K562 (cell line): ENCODE results near the gene ZFP62. TPM values are rescaled to one million over a fixed set of nuclear protein-coding genes. Genes with fewer than 3 reads are reported as not detected.
A peak's percentile ranks its signal among the peaks of the same experiment; 100 is the strongest.

Experiments used
- CBFA2T3 ChIP-seq: fragments of 450-650 bp; IDR thresholded peaks from 2 replicates; pipeline ENCODE4 v1.6.1; 2017
- COPS2 ChIP-seq: fragments of 450-650 bp; conservative IDR thresholded peaks from 2 replicates; pipeline ENCODE4 v1.6.1; 2016; ENCODE audit warnings: mild to moderate bottlenecking, moderate library complexity
- CREB3 ChIP-seq: fragments of 450-650 bp; conservative IDR thresholded peaks from 2 replicates; pipeline ENCODE4 v1.6.1; 2016; ENCODE audit warnings: missing genetic modification characterization, low read depth, mild to moderate bottlenecking, missing compliant biosample characterization, moderate library complexity
- HMBOX1 ChIP-seq: sonication (generic); IDR thresholded peaks from 2 replicates; pipeline ENCODE4 v1.6.1; 2016
- KHSRP ChIP-seq: fragments of 450-650 bp; IDR thresholded peaks from 2 replicates; pipeline ENCODE4 v1.6.1; 2017
- MYNN ChIP-seq, 2 experiments: sonication (generic); formaldehyde crosslinking in 1 of 2; IDR thresholded peaks; 2 replicates each; pipeline versions ENCODE4 v1.5.0 to v1.6.1; 2016 to 2020; ENCODE audit warnings: antibody characterized with exemption in 1 of 2, missing genetic modification reagents in 1 of 2
- NR0B1 ChIP-seq: fragments of 450-650 bp; IDR thresholded peaks from one replicate; pipeline ENCODE4 v1.6.1; 2018; ENCODE audit warnings: mild to moderate bottlenecking, moderate library complexity; ENCODE audit not compliant: partially characterized antibody
- RBM17 ChIP-seq: fragments of 200-400 bp; formaldehyde crosslinking; IDR thresholded peaks from 2 replicates; pipeline ENCODE4 v1.6.1; 2017; ENCODE audit warnings: low read depth, mild to moderate bottlenecking, low read length, borderline replicate concordance
- SNIP1 ChIP-seq: fragments of 450-650 bp; IDR thresholded peaks from 2 replicates; pipeline ENCODE4 v1.7.1; 2017; ENCODE audit warnings: low read depth, mild to moderate bottlenecking
- SOX6 ChIP-seq: fragments of 450-650 bp; IDR thresholded peaks from 2 replicates; pipeline ENCODE4 v1.6.1; 2014; ENCODE audit warnings: mild to moderate bottlenecking
- SRF ChIP-seq, 2 experiments: fragments of 250-450, 450-650 bp in 1 of 2; sonication (Bioruptor Pico) in 1 of 2; sonication (generic) in 1 of 2; formaldehyde crosslinking; IDR thresholded peaks; 2 replicates each; pipeline versions ENCODE4 v1.5.0 to v1.5.1; 2020 to 2022; ENCODE audit warnings: mild to moderate bottlenecking in 1 of 2, missing genetic modification reagents in 1 of 2
- STAT6 ChIP-seq: sonication (generic); formaldehyde crosslinking; IDR thresholded peaks from 2 replicates; pipeline ENCODE4 v1.8.1; 2023; ENCODE audit warnings: mild to moderate bottlenecking, missing genetic modification reagents
- XRCC4 ChIP-seq: IDR thresholded peaks from one replicate; pipeline ENCODE4 v1.6.1; 2011; ENCODE audit not compliant: insufficient read depth, insufficient read length; ENCODE audit errors: extremely low read depth
- XRCC5 ChIP-seq: fragments of 200-400 bp; formaldehyde crosslinking; IDR thresholded peaks from 2 replicates; pipeline ENCODE4 v1.6.1; 2017; ENCODE audit warnings: low read depth, mild to moderate bottlenecking, low read length
- ZBTB2 ChIP-seq: fragments of 450-650 bp; IDR thresholded peaks from 2 replicates; pipeline ENCODE4 v1.6.1; 2016; ENCODE audit warnings: antibody characterized with exemption
- ZFX ChIP-seq: sonication (generic); formaldehyde crosslinking; IDR thresholded peaks from 2 replicates; pipeline ENCODE4 v1.8.0; 2022; ENCODE audit warnings: mild to moderate bottlenecking, missing genetic modification reagents, moderate library complexity
- ZNF174 ChIP-seq: fragments of 250-450 bp; sonication (Bioruptor Pico); IDR thresholded peaks from 2 replicates; pipeline ENCODE4 v1.4.0; 2020; ENCODE audit warnings: mild to moderate bottlenecking
- ZNF217 ChIP-seq: sonication (generic); formaldehyde crosslinking; IDR thresholded peaks from 2 replicates; pipeline ENCODE4 v1.8.0; 2022; ENCODE audit warnings: mild to moderate bottlenecking, missing genetic modification reagents
- polyA plus RNA-seq, 8 experiments: library from polyadenylated mRNA; depleted of rRNA in 4 of 8; stranded (reverse) in 5 of 8; unstranded in 3 of 8; fragments of >200 nt; fragmentation: Nextera tagmentation in 2 of 8; fragmentation: Illumina TruSeq in 1 of 8; extraction: Ambion mirVana in 2 of 8; extraction: Trizol in 1 of 8; gene quantifications; 2 replicates each; pipeline versions ENCODE4 v1.2.1 to v1.2.3, GENCODE V29; 2011 to 2014; ENCODE audit warnings: inconsistent platforms in 1 of 8, missing spikeins in 1 of 8
- total RNA-seq, 7 experiments: library from RNA; depleted of rRNA in 6 of 7; stranded (reverse); fragments of >200 nt in 6 of 7; fragmentation: Illumina TruSeq in 2 of 7; extraction: Trizol in 2 of 7; gene quantifications; 2 replicates each; pipeline versions ENCODE4 v1.2.1 to v1.2.3, GENCODE V29; 2011 to 2021; ENCODE audit warnings: low replicate concordance in 1 of 7

The ZFP62 gene
- total and polyA plus RNA-seq, 9 of the 15 experiments (the other 6 are each of a cell fraction or from before 2014, with no cell fraction given): 12.2 to 37.5 (median 25.0) TPM

- TF ChIP-seq CREB3 (tag) (0 out of 2 replicates have a peak, but pooled peaks have one; percentile 7), RBM17 (no peak), CBFA2T3 (no peak), ZNF174 (CRISPR knock-in tag) (no peak), COPS2 (no peak), ZNF217 (CRISPR knock-in tag) (no peak), XRCC4 (no peak), ZFX (CRISPR knock-in tag) (peak; percentile 98), SOX6 (peak; percentile 6; the same call in 1 of the 2 replicates), KHSRP (no peak), NR0B1 (no peak), HMBOX1 (no peak), SRF (CRISPR knock-in tag; IDR thresholded peaks at IDR 0.05) (no peak), MYNN (IDR thresholded peaks at IDR 0.05) (no peak), MYNN (CRISPR knock-in tag; IDR thresholded peaks at IDR 0.05) (no peak), XRCC5 (no peak), SNIP1 (no peak), STAT6 (CRISPR knock-in tag) (no peak), ZBTB2 (no peak)
These were observed 29.7 kb downstream of the ZFP62 start (continued) for GRCh38 chr5:180831139-180832093.
